ENCODE data around the gene WBP2.

WBP2 gene

GRCh38 chr17:75878174-75878998 lies 23.3 kb upstream of the WBP2 start, which contains the start of gene TRIM47:
Gene TRIM47, minus strand, starts transcription at chr17:75878581. Its CDS starts 33 bp downstream, at chr17:75878548.
- Histone ChIP-seq H3K4me1 (ENCODE audit: insufficient read depth, low read length) (peaks cover 24% of the 10 kb centered on the region), H3K4me3 (ENCODE audit: low read depth in 1 of 2, low read length in 2 of 2) (no peak within 1 kb of the TSS), H4K20me1 (ENCODE audit: insufficient read depth, low read length) (no peaks in the 10 kb centered on the region), H3K27ac (ENCODE audit: low read length) (no peak within 1 kb of the TSS), H3K27me3 (ENCODE audit: insufficient read depth, low read length, poor library complexity) (no peaks in the 10 kb centered on the region), H3K4me2 (ENCODE audit: insufficient read depth, low read length) (no peak within 1 kb of the TSS), H2AFZ (ENCODE audit: low read depth, low read length) (no peak within 1 kb of the TSS), H3K79me2 (ENCODE audit: insufficient read depth, low read length) (no peaks in the 10 kb centered on the region), H3K9ac (ENCODE audit: low read depth, low read length) (no peak within 1 kb of the TSS), H3K36me3 (ENCODE audit: insufficient read depth, low read length) (no peaks in the 10 kb centered on the region), H3K9me3 (ENCODE audit: insufficient read depth, low read length, severe bottlenecking) (no peaks in the 10 kb centered on the region)
- ATAC-seq (ENCODE audit: insufficient read depth, low read depth) (no peak), DNase-seq (no peak)
- TF ChIP-seq EZH2 (IDR thresholded peaks at IDR 0.05; ENCODE audit: borderline replicate concordance, low read depth, low read length, severe bottlenecking) (no peak), CTCF (IDR thresholded peaks at IDR 0.05; ENCODE audit: borderline replicate concordance, extremely low read depth, low read length, poor library complexity, severe bottlenecking) (no peak)

- peak; percentile 46; the same call in 1 of the 3 replicates for ATAC-seq (ENCODE audit: insufficient read depth, low read depth)
Observed at GRCh38 chr17:75877752-75878173, 22.6 kb upstream of the WBP2 start.

GRCh38 chr17:75876938-75877751 lies 22.0 kb upstream of the WBP2 start:
- Histone ChIP-seq H3K4me1 (ENCODE audit: insufficient read depth, low read length) (peaks cover 14% of the 10 kb centered on the region), H3K27me3 (ENCODE audit: insufficient read depth, low read length, poor library complexity) (no peaks in the 10 kb centered on the region), H3K79me2 (ENCODE audit: insufficient read depth, low read length) (no peaks in the 10 kb centered on the region), H3K9me3 (ENCODE audit: insufficient read depth, low read length, severe bottlenecking) (no peaks in the 10 kb centered on the region), H2AFZ (ENCODE audit: low read depth, low read length) (no peak overlapping the region), H3K4me2 (ENCODE audit: insufficient read depth, low read length) (no peak overlapping the region), H3K27ac (ENCODE audit: low read length) (no peak overlapping the region), H3K36me3 (ENCODE audit: insufficient read depth, low read length) (no peaks in the 10 kb centered on the region), H4K20me1 (ENCODE audit: insufficient read depth, low read length) (no peaks in the 10 kb centered on the region), H3K9ac (ENCODE audit: low read depth, low read length) (no peak overlapping the region), H3K4me3 (ENCODE audit: low read depth in 1 of 2, low read length in 2 of 2) (no peak overlapping the region)
- ATAC-seq (ENCODE audit: insufficient read depth, low read depth) (no peak), DNase-seq (no peak)
- TF ChIP-seq EZH2 (IDR thresholded peaks at IDR 0.05; ENCODE audit: borderline replicate concordance, low read depth, low read length, severe bottlenecking) (no peak), CTCF (IDR thresholded peaks at IDR 0.05; ENCODE audit: borderline replicate concordance, extremely low read depth, low read length, poor library complexity, severe bottlenecking) (no peak)

More at GRCh38 chr17:75877752-75878173, 22.6 kb upstream of the WBP2 start:
- H3K9ac ChIP-seq (ENCODE audit: low read depth, low read length), result no peak overlapping the region
- H3K36me3 ChIP-seq (ENCODE audit: insufficient read depth, low read length), result no peaks in the 10 kb centered on the region
- H3K79me2 ChIP-seq (ENCODE audit: insufficient read depth, low read length), result no peaks in the 10 kb centered on the region
- H3K27ac ChIP-seq (ENCODE audit: low read length), result no peak overlapping the region
- peaks cover 20% of the 10 kb centered on the region for H3K4me1 ChIP-seq (ENCODE audit: insufficient read depth, low read length)
- H3K4me2 ChIP-seq (ENCODE audit: insufficient read depth, low read length), result no peak overlapping the region
- no peak overlapping the region for H3K4me3 ChIP-seq (ENCODE audit: low read depth in 1 of 2, low read length in 2 of 2)
- TF ChIP-seq EZH2 (IDR thresholded peaks at IDR 0.05; ENCODE audit: borderline replicate concordance, low read depth, low read length, severe bottlenecking) (no peak), CTCF (IDR thresholded peaks at IDR 0.05; ENCODE audit: borderline replicate concordance, extremely low read depth, low read length, poor library complexity, severe bottlenecking) (no peak)
- no peaks in the 10 kb centered on the region for H3K27me3 ChIP-seq (ENCODE audit: insufficient read depth, low read length, poor library complexity)
- no peaks in the 10 kb centered on the region for H3K9me3 ChIP-seq (ENCODE audit: insufficient read depth, low read length, severe bottlenecking)
- no peak overlapping the region for H2AFZ ChIP-seq (ENCODE audit: low read depth, low read length)
- no peaks in the 10 kb centered on the region for H4K20me1 ChIP-seq (ENCODE audit: insufficient read depth, low read length)
- DNase-seq, result peak; percentile 32
